ENCODE measurements around the gene BIN2.
"Not testable (repeated sequence)": the region's sequence is repeated elsewhere in the genome, so short reads cannot be mapped to it uniquely, and the experiment has no call there.

Gene BIN2

DNA sequence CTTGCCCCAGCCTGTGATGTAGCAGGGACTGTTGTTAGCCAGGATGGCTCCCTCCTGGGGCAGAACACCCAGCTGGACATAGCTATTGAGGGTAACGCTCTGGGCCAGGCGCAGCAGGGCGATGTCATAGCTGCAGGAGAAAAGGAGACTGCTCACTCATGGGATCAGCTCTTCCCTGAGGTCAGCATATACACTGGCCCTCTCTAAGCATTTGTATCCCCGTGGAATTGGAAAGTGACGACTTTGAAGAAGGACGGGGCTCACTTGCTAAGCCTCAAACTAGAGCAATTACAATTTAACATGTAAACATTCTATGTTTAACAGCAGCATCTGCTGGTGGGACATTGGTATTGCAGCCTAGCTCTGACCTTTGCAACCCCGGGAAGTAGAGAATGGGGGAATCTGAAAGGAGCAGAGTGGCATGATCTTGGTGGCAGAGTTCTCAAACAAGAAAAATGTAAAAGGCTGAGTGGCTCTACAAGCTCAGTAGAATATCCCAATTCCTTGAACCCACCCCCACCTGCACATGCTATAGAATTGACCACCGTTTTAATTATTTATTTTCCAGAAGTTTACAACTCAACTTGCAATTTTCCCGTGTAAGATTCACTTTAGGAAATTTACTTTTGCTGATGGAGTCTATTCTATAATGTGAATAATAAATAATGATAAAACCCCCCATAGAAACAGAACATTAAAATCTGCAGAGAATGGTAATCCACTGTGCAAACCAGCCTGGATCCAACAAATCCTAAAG is 17.5 kb upstream of the BIN2 start:
- Histone ChIP-seq H3K9me3 (ENCODE audit: low read depth, low read length) (no peaks in the 10 kb centered on the region), H3K27ac (no peak overlapping the region), H3K4me3 (peak overlapping the region; percentile 67), H3K36me3 (ENCODE audit: insufficient read depth, low read length) (no peaks in the 10 kb centered on the region), H3K9ac (ENCODE audit: insufficient read length) (peak overlapping the region; percentile 51)
- TF ChIP-seq POLR2AphosphoS5 (IDR thresholded peaks at IDR 0.05; ENCODE audit: borderline replicate concordance, low read depth, low read length): no peak
- no peak for TF ChIP-seq FOXP2 (optimal IDR thresholded peaks at IDR 0.05; ENCODE audit: control extremely low read depth, extremely low read length, insufficient read depth)
- TF ChIP-seq EZH2 (IDR thresholded peaks at IDR 0.05): no peak
- peak; percentile 50 for DNase-seq (ENCODE audit: low read depth, low spot score)

DNA sequence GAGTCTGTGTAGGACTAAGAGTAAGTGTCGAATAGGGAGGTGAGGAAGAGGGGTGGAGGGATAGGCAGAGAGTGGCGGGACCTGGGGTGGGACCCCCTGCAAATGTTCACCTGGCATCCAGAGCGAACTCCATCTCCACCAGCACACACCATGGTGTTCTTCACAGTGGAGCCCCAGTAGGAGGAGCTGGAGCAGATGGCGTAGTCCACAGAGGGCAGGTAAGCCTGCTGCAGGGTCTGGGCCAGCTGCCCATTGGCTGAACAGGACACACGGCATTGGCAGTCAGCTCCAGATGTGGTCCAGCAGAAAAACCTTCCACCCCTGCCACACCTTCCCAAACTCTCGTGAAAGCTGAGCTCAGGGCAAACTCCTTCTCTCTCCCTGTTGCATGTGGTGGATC is 15.8 kb upstream of the BIN2 start:
- H3K9ac ChIP-seq (ENCODE audit: insufficient read length): no peak overlapping the region
- no peak for DNase-seq (ENCODE audit: low read depth, low spot score)
- H3K27ac ChIP-seq: no peak overlapping the region
- no peaks in the 10 kb centered on the region for H3K9me3 ChIP-seq (ENCODE audit: low read depth, low read length)
- no peak for TF ChIP-seq POLR2AphosphoS5 (IDR thresholded peaks at IDR 0.05; ENCODE audit: borderline replicate concordance, low read depth, low read length)
- TF ChIP-seq EZH2 (IDR thresholded peaks at IDR 0.05): no peak
- no peak for TF ChIP-seq FOXP2 (optimal IDR thresholded peaks at IDR 0.05; ENCODE audit: control extremely low read depth, extremely low read length, insufficient read depth)
- H3K4me3 ChIP-seq: no peak overlapping the region
- no peaks in the 10 kb centered on the region for H3K36me3 ChIP-seq (ENCODE audit: insufficient read depth, low read length)

DNA sequence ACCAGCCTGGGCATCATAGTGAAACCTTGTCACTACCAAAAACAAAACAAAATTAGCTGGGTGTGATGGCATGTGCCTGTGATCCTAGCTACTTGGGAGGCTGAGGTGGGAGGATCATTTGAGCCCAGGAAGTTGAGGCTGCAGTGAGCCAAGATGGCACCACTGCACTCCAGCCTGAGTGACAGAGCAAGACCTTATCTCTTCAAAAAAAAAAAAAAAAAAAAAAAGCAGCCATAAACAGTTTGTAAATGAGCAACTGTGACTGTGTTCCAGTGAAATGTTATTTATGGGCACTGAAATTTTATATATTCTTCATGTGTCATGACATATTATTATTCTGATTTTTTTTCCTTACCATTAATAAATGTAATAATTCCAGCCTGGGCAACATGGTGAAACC is 13.4 kb upstream of the BIN2 start:
- not testable (repeated sequence) for DNase-seq (ENCODE audit: low read depth, low spot score); H3K4me3 ChIP-seq; H3K9me3 ChIP-seq (ENCODE audit: low read depth, low read length); H3K9ac ChIP-seq (ENCODE audit: insufficient read length); H3K36me3 ChIP-seq (ENCODE audit: insufficient read depth, low read length); H3K27ac ChIP-seq

DNA sequence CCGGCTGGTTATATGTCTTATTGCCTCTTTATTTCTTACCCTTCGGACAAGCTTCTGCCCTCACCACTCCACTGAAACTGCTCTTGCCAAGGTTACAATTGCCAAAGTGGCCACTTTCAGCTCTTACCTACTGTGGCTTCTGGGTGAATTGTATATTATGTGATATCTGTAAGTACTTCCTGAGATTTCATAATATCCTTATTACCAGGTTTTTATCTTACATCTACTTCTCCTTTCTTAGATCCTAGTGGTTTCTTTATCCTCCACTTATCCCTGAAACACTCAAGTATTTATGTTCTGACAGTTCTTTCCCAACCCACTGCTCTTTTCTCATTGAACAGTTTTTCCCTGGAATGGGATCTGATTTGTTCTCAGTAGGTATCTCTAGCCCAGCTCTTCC is 12.0 kb upstream of the BIN2 start:
- H3K36me3 ChIP-seq (ENCODE audit: insufficient read depth, low read length): no peaks in the 10 kb centered on the region
- no peak overlapping the region for H3K4me3 ChIP-seq
- no peak overlapping the region for H3K27ac ChIP-seq
- no peak for DNase-seq (ENCODE audit: low read depth, low spot score)
- TF ChIP-seq POLR2AphosphoS5 (IDR thresholded peaks at IDR 0.05; ENCODE audit: borderline replicate concordance, low read depth, low read length) (no peak), EZH2 (IDR thresholded peaks at IDR 0.05) (no peak), FOXP2 (optimal IDR thresholded peaks at IDR 0.05; ENCODE audit: control extremely low read depth, extremely low read length, insufficient read depth) (no peak)
- no peaks in the 10 kb centered on the region for H3K9me3 ChIP-seq (ENCODE audit: low read depth, low read length)
- H3K9ac ChIP-seq (ENCODE audit: insufficient read length): no peak overlapping the region

DNA sequence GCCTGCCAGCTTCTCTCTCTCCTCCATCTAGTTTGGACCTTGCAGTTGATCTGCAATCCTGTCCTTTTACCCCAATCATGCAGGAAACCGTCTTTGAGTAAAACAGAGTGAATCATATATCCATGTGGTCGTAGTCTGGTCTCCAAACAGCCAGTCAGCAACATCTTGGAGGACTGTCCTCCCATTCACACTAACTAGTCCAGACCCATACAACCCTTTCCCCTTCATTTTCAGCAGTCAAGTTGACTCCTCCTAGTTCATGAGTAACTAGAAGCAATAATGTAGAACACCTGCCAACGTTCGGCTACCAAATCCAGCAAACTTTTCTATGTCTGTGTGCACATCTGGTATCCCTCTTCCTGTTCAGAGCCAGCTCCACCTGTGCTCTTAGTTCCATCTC is 10.8 kb upstream of the BIN2 start:
- Histone ChIP-seq H3K36me3 (ENCODE audit: insufficient read depth, low read length) (no peaks in the 10 kb centered on the region), H3K9ac (ENCODE audit: insufficient read length) (no peak overlapping the region), H3K9me3 (ENCODE audit: low read depth, low read length) (no peaks in the 10 kb centered on the region), H3K27ac (no peak overlapping the region), H3K4me3 (no peak overlapping the region)
- no peak for DNase-seq (ENCODE audit: low read depth, low spot score)
- TF ChIP-seq EZH2 (IDR thresholded peaks at IDR 0.05): no peak
- no peak for TF ChIP-seq POLR2AphosphoS5 (IDR thresholded peaks at IDR 0.05; ENCODE audit: borderline replicate concordance, low read depth, low read length)
- TF ChIP-seq FOXP2 (optimal IDR thresholded peaks at IDR 0.05; ENCODE audit: control extremely low read depth, extremely low read length, insufficient read depth): no peak

DNA sequence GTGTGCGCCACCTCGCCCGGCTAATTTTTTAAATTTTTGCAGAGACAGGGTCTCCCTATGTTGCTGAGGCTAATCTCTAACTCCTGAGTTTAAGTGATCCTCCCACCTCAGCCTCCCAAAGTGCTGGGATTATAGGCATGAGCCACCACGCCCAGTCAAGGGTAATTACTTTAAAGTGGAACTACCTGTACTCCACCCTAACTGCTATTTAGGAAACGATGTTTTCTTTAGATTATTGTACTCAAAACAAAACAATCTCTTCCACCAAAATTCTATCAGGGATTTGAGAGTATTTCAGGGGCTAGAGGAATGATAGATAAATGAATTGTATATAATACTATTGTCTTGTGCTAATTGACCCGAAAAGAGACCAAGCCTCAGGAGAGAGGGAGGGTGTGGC is 9.6 kb upstream of the BIN2 start:
- H3K27ac ChIP-seq: no peak overlapping the region
- no peaks in the 10 kb centered on the region for H3K36me3 ChIP-seq (ENCODE audit: insufficient read depth, low read length)
- no peak overlapping the region for H3K9ac ChIP-seq (ENCODE audit: insufficient read length)
- no peaks in the 10 kb centered on the region for H3K9me3 ChIP-seq (ENCODE audit: low read depth, low read length)
- TF ChIP-seq POLR2AphosphoS5 (IDR thresholded peaks at IDR 0.05; ENCODE audit: borderline replicate concordance, low read depth, low read length) (no peak), FOXP2 (optimal IDR thresholded peaks at IDR 0.05; ENCODE audit: control extremely low read depth, extremely low read length, insufficient read depth) (no peak), EZH2 (IDR thresholded peaks at IDR 0.05) (no peak)
- no peak overlapping the region for H3K4me3 ChIP-seq
- no peak for DNase-seq (ENCODE audit: low read depth, low spot score)

DNA sequence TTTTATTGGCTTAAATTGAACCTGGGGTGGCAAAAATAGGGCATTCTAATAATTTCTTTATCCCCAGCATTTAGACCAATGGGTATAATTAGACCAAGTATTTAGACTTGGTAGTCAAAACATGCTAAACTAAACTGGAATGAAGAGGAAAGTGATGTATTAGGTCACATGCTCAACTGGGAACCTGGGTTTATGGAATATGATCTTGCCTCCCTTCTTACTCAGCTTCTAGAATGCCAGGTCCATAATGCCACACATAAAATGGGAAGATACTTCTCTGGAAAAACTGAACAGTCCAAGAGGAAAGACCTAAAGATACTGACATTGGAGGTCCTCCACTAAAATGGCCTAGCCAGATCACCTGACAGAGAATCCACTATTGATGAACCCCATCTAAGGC is 6.2 kb upstream of the BIN2 start:
- DNase-seq (ENCODE audit: low read depth, low spot score): no peak

DNA sequence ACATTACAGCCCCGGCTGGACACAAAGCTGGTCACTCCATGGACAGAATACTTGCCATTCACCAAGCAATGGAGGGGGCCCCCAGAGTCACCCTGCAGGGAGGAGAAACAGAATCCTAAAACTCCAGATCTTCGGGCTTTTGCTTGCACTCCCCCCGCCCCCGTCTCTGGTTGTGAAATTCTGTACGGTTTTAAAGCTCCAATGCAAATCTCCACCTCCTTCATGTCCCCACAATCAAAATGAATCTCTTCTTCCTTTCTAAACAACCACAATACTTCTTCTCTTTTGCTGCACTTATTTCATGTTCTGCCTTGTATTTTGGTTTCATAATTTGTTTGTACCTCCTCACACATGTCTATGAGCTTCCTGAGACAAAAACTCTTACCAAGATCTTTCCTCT is 5.8 kb upstream of the BIN2 start:
- no peaks in the 10 kb centered on the region for H3K9me3 ChIP-seq (ENCODE audit: low read depth, low read length)
- H3K9ac ChIP-seq (ENCODE audit: insufficient read length): no peak overlapping the region
- H3K27ac ChIP-seq: no peak overlapping the region
- H3K4me3 ChIP-seq: no peak overlapping the region
- TF ChIP-seq FOXP2 (optimal IDR thresholded peaks at IDR 0.05; ENCODE audit: control extremely low read depth, extremely low read length, insufficient read depth) (no peak), POLR2AphosphoS5 (IDR thresholded peaks at IDR 0.05; ENCODE audit: borderline replicate concordance, low read depth, low read length) (no peak), EZH2 (IDR thresholded peaks at IDR 0.05) (no peak)
- no peaks in the 10 kb centered on the region for H3K36me3 ChIP-seq (ENCODE audit: insufficient read depth, low read length)
- DNase-seq (ENCODE audit: low read depth, low spot score): no peak

More for the DNA sequence above, 6.2 kb upstream of the BIN2 start:
- Histone ChIP-seq H3K36me3 (ENCODE audit: insufficient read depth, low read length) (no peaks in the 10 kb centered on the region), H3K9me3 (ENCODE audit: low read depth, low read length) (no peaks in the 10 kb centered on the region), H3K9ac (ENCODE audit: insufficient read length) (no peak overlapping the region), H3K4me3 (no peak overlapping the region), H3K27ac (no peak overlapping the region)
- TF ChIP-seq POLR2AphosphoS5 (IDR thresholded peaks at IDR 0.05; ENCODE audit: borderline replicate concordance, low read depth, low read length): no peak
- TF ChIP-seq FOXP2 (optimal IDR thresholded peaks at IDR 0.05; ENCODE audit: control extremely low read depth, extremely low read length, insufficient read depth): no peak
- TF ChIP-seq EZH2 (IDR thresholded peaks at IDR 0.05): no peak

DNA sequence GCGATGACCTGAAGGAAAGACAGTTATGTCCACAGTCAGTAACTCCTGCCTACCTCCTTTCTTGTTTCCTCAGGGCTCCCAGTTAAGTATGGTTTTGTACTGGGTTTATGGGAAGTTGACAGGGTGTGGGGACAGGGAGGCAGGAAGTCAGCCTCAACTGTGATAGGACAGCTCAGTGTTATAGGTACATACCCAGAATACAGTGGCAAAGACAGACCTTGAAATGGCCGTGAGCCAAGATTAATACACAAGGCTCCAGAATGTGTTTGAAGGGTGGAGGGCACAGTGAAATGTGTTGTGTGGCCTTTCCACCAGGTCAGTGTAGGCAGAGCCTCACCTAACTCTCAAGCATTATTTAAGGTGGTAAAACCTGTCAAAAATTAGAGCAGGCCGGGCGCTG is 4.6 kb upstream of the BIN2 start:
- no peak for DNase-seq (ENCODE audit: low read depth, low spot score)
- H3K9me3 ChIP-seq (ENCODE audit: low read depth, low read length): no peaks in the 10 kb centered on the region
- no peaks in the 10 kb centered on the region for H3K36me3 ChIP-seq (ENCODE audit: insufficient read depth, low read length)

More for the DNA sequence above, 4.6 kb upstream of the BIN2 start:
- Histone ChIP-seq H3K27ac (no peak overlapping the region), H3K4me3 (no peak overlapping the region), H3K9ac (ENCODE audit: insufficient read length) (no peak overlapping the region)
- TF ChIP-seq EZH2 (IDR thresholded peaks at IDR 0.05) (no peak), FOXP2 (optimal IDR thresholded peaks at IDR 0.05; ENCODE audit: control extremely low read depth, extremely low read length, insufficient read depth) (no peak), POLR2AphosphoS5 (IDR thresholded peaks at IDR 0.05; ENCODE audit: borderline replicate concordance, low read depth, low read length) (no peak)
